Measurements from ENCODE around the gene RAB6B. TPM values are rescaled to one million over a fixed set of nuclear protein-coding genes. Genes with fewer than 3 reads are reported as not detected.

RAB6B gene
- polyA plus RNA-seq, 4 donors = 0.27 to 7.5 (median 0.77) TPM; not detected in 1

DNA sequence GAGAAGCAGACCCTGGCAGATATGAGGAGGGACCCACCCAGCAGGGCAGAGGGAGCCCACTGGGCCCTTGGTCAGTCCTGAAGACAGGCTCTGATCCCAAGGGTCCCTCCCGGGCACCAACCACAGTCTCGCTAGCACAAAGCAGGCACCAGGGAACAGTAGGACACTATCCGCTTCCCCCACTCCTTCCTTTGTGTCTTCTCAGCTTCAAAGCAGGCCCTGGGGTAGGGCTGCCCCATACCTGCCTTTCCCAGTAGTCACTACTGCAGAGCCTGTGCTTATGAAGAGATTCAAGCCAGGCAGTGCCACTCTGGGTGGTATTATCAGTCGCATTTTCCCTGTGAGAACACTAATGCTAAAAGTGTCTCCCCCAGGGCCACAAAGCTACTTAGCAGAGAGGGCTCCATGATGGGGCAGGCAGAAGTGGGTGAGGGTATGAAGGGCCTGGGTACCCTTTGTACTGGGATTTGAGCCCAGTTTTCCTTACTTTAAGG is 57.3 kb downstream of the RAB6B start:
- WGBS, 3 donors = 87 to 90% (median 87%) methylated on average over 4 of the region's 4 CpGs
- no peak for FAIRE-seq
- H3K27me3 ChIP-seq (ENCODE audit: control insufficient read depth in 3 of 3, insufficient read depth in 3 of 3, low read length in 3 of 3) = no peaks in the 10 kb centered on the region

DNA sequence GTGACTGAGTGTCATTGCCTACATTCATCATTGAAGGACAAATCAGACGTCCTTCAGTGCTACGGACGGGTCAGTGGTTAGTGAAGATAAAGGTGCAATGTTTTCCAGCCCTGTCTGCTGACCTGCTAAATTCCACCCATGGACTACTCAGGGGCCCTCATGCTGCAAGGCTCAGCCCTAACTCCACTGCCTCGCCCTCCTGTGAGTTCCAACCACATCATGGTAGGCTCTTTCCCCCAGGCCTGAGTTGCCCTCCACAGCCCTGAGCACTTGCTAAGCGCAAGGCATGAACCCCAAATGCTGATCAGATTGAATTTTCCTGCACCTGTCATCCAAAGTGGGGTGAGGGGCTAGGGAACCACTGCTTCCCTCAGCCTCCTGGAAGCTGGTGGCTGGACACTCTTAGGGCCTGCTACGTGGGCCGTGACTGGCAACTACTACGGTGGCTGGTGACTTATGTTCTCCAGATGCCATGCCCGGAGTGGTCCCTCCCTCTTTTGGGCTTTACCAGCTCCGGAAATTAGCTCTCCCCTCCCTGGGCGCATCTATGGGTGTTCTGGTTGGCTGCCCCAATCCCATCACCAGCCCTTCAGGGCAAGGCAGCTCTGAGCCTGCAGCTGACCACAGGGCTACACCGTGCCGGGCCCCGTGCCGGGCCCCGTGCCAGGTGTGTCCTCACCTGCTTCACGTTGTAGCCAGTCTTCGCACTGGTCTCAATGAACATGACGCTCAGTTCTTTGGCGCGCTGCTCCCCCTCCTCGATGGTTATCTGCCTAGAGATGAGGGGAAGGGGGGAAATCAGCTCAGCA is 58.0 kb downstream of the RAB6B start:
- no peaks in the 10 kb centered on the region for H3K27me3 ChIP-seq (ENCODE audit: control insufficient read depth in 3 of 3, insufficient read depth in 3 of 3, low read length in 3 of 3)

More for the DNA sequence above, 57.3 kb downstream of the RAB6B start:
- Histone ChIP-seq H3K4me3 (ENCODE audit: low read depth in 1 of 3, low read length in 3 of 3) (no peak overlapping the region), H3K27ac (ENCODE audit: low read depth in 1 of 3, low read length in 2 of 3) (no peak overlapping the region), H3K36me3 (ENCODE audit: control insufficient read depth in 3 of 3, insufficient read depth in 2 of 3, low read depth in 1 of 3, low read length in 3 of 3) (no peaks in the 10 kb centered on the region), H3K4me1 (ENCODE audit: control insufficient read depth in 3 of 3, insufficient read depth in 2 of 3, low read depth in 1 of 3, low read length in 2 of 3) (no peaks in the 10 kb centered on the region), H3K9me3 (ENCODE audit: control insufficient read depth in 2 of 2, insufficient read depth in 1 of 2, low read depth in 1 of 2, low read length in 1 of 2) (no peaks in the 10 kb centered on the region)
- DNase-seq = no peak

DNA sequence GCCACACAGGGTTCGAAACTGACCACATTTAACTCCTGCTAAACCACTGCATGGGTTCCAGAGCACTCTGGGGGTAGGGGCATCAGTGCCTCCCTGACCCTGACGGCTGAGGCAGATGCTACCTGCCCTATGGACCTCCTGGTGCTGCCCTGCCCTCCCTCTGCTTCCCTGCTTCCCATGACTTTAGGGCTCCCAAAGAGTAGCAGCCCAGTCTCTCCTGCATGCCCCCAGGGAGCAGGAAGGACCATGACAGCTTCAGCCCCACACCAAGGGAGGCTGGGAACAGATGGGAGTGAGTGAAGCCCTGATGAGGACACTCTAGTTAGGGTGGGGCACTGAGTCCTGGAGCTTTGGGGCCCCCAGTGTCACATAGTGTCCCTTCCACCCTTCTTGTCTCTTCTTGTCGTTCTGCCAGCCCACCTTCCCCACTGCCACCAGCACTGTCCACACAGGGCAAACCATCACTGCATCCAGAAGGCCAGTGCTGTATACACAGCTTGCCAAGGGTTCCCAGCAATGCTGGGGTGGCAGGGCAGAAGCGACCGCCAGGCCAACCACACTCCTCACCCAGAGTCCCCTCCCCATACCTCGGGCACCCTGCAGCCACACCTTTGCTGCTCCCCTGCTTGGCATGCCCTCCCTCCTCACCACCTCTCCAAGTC is 59.1 kb downstream of the RAB6B start:
- FAIRE-seq = no peak
- Histone ChIP-seq H3K27me3 (ENCODE audit: control insufficient read depth in 3 of 3, insufficient read depth in 3 of 3, low read length in 3 of 3) (no peaks in the 10 kb centered on the region), H3K4me3 (ENCODE audit: low read depth in 1 of 3, low read length in 3 of 3) (no peak overlapping the region), H3K36me3 (ENCODE audit: control insufficient read depth in 3 of 3, insufficient read depth in 2 of 3, low read depth in 1 of 3, low read length in 3 of 3) (no peaks in the 10 kb centered on the region), H3K4me1 (ENCODE audit: control insufficient read depth in 3 of 3, insufficient read depth in 2 of 3, low read depth in 1 of 3, low read length in 2 of 3) (no peaks in the 10 kb centered on the region), H3K9me3 (ENCODE audit: control insufficient read depth in 2 of 2, insufficient read depth in 1 of 2, low read depth in 1 of 2, low read length in 1 of 2) (no peaks in the 10 kb centered on the region), H3K27ac (ENCODE audit: low read depth in 1 of 3, low read length in 2 of 3) (no peak overlapping the region)
- DNase-seq = no peak
- 63 to 80% (median 65%) methylated on average over 6 of the region's 6 CpGs for WGBS, 3 donors

More for the DNA sequence above, 58.0 kb downstream of the RAB6B start:
- Histone ChIP-seq H3K27ac (ENCODE audit: low read depth in 1 of 3, low read length in 2 of 3) (no peak overlapping the region), H3K36me3 (ENCODE audit: control insufficient read depth in 3 of 3, insufficient read depth in 2 of 3, low read depth in 1 of 3, low read length in 3 of 3) (no peaks in the 10 kb centered on the region), H3K9me3 (ENCODE audit: control insufficient read depth in 2 of 2, insufficient read depth in 1 of 2, low read depth in 1 of 2, low read length in 1 of 2) (no peaks in the 10 kb centered on the region), H3K4me3 (ENCODE audit: low read depth in 1 of 3, low read length in 3 of 3) (no peak overlapping the region), H3K4me1 (ENCODE audit: control insufficient read depth in 3 of 3, insufficient read depth in 2 of 3, low read depth in 1 of 3, low read length in 2 of 3) (no peaks in the 10 kb centered on the region)
- no peak for FAIRE-seq
- 88 to 92% (median 91%) methylated on average over 22 of the region's 22 CpGs for WGBS, 3 donors
- no peak for DNase-seq

DNA sequence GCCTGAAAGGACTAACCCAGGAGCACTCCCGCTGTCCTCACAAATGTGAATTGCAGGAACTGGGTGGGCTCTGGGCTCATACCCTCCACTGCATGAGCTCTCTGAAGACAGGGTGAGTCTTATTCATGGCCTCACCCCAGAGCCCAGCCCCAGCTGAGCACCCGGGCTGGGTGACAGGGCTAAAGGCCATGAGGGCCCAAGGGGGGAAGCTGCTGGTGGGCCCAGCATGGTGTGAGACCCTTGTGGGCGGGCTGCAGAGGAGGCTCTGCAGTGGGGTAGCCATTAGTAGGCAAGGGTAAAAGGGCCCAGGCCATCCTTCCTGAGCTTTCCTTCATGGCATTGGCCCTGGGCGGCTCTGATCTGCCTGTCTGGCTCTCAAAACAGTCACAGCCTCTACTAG is 59.7 kb downstream of the RAB6B start:
- FAIRE-seq (no peak), DNase-seq (no peak)
- no peaks in the 10 kb centered on the region for H3K27me3 ChIP-seq (ENCODE audit: control insufficient read depth in 3 of 3, insufficient read depth in 3 of 3, low read length in 3 of 3)
- no peak overlapping the region for H3K4me3 ChIP-seq (ENCODE audit: low read depth in 1 of 3, low read length in 3 of 3)
- H3K4me1 ChIP-seq (ENCODE audit: control insufficient read depth in 3 of 3, insufficient read depth in 2 of 3, low read depth in 1 of 3, low read length in 2 of 3) = no peaks in the 10 kb centered on the region
- H3K9me3 ChIP-seq (ENCODE audit: control insufficient read depth in 2 of 2, insufficient read depth in 1 of 2, low read depth in 1 of 2, low read length in 1 of 2) = no peaks in the 10 kb centered on the region
- no peaks in the 10 kb centered on the region for H3K36me3 ChIP-seq (ENCODE audit: control insufficient read depth in 3 of 3, insufficient read depth in 2 of 3, low read depth in 1 of 3, low read length in 3 of 3)
- no peak overlapping the region for H3K27ac ChIP-seq (ENCODE audit: low read depth in 1 of 3, low read length in 2 of 3)
- 75 to 90% (median 77%) methylated on average over 4 of the region's 4 CpGs for WGBS, 3 donors

DNA sequence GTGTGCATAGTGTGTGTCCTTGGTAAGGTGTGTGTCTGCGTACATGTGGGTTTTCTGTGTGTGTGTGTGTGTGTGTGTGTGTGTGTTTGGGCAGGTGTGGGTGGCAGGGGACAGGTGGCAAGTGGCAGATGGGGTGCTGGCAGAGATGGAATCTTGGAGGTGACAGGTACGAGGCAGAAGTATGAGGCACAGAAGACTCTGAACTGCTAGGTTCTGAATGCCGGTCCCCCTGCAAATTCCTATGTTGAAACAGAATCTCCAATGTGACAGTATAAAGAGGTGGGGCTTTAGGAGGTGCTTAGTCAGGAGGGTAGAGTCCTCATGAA is 60.3 kb downstream of the RAB6B start:
- Histone ChIP-seq H3K36me3 (ENCODE audit: control insufficient read depth in 3 of 3, insufficient read depth in 2 of 3, low read depth in 1 of 3, low read length in 3 of 3) (no peaks in the 10 kb centered on the region), H3K4me3 (ENCODE audit: low read depth in 1 of 3, low read length in 3 of 3) (no peak overlapping the region), H3K9me3 (ENCODE audit: control insufficient read depth in 2 of 2, insufficient read depth in 1 of 2, low read depth in 1 of 2, low read length in 1 of 2) (no peaks in the 10 kb centered on the region), H3K27me3 (ENCODE audit: control insufficient read depth in 3 of 3, insufficient read depth in 3 of 3, low read length in 3 of 3) (no peaks in the 10 kb centered on the region), H3K4me1 (ENCODE audit: control insufficient read depth in 3 of 3, insufficient read depth in 2 of 3, low read depth in 1 of 3, low read length in 2 of 3) (no peaks in the 10 kb centered on the region), H3K27ac (ENCODE audit: low read depth in 1 of 3, low read length in 2 of 3) (no peak overlapping the region)
- 77 to 91% (median 80%) methylated on average over 3 of the region's 3 CpGs for WGBS, 3 donors
- DNase-seq (peak in 1 of 2 donors; percentile 6), FAIRE-seq (no peak)

DNA sequence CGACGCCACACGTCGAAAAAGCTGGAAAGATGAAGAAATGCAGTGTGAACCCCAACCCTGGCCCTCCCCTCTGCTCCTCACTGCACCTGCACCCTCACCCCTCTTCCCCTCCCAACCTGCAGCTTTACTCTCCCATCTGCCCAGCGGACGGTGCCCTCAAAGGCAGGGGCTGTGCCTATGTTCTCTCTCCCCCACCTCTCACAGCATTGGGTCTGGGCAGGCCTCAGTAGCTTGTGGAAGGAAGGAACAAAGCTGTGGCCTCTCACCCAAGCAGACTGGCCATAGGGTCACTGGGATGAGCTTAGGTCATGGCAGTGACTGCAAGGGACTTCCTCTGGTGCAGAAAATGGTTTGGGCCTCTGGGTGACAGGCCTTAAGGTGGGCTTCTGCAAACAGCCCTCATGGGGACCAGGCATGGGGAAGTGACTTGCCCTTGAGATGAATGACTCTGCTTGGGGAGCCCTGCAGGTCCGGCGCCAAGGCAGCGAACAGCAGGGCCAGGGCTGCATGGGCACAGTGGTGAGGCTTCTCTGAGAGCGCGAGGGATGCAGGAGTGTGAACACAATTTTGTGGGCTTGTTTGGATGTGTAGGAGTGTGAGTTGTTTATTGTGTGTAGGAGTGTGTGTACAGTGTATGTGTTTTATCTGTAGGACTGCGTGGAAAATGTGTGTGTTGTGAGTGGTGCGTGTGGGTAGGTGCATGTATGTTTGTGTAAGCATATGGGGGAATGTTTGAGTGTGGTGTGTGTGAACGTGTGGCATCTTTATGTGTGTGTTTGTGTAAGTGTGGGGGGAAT is 60.9 kb downstream of the RAB6B start:
- FAIRE-seq = no peak
- 90 to 94% (median 92%) methylated on average over 14 of the region's 14 CpGs for WGBS, 3 donors
- H3K4me3 ChIP-seq (ENCODE audit: low read depth in 1 of 3, low read length in 3 of 3) = no peak overlapping the region

DNA sequence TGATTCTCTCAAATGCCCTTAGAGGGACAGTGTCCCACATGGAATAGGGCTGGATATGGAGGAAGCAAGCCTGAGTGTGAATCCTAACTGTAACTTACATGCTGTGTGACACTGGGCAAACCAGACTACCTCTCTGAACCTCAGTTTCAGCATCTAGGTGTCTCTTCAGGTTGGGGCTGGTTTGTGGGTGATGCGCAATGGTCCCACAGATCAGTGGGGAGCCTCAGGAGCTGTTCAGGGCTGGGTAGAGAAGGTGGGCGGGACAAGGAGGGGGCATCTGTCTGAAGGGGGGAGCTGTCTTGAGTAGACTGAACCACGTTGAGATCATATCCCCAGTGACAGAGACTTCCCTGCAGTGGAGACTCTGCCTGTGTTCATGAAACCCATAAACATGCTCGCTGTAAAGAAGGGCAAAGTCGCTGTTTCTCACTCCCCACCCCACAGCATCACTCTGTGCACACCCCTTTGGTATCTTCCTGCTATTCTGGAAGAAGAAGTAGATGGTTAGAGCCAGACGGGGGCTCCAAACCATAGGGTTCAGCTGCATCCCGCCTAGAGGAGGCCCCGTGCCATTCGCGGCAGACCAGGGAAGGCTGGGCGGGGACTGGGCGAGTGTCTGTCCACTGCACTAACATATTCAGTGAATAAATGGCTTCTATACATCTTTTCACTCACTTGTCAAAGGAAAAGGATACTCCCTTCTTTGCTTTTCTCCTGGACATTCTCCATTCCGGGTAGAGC is 61.6 kb downstream of the RAB6B start:
- H3K27me3 ChIP-seq (ENCODE audit: control insufficient read depth in 3 of 3, insufficient read depth in 3 of 3, low read length in 3 of 3) = peaks cover 0 to 2% (median 0%) of the 10 kb centered on the region in 3 donors
- no peak overlapping the region for H3K4me3 ChIP-seq (ENCODE audit: low read depth in 1 of 3, low read length in 3 of 3)
- H3K4me1 ChIP-seq (ENCODE audit: control insufficient read depth in 3 of 3, insufficient read depth in 2 of 3, low read depth in 1 of 3, low read length in 2 of 3) = no peaks in the 10 kb centered on the region
- no peak for FAIRE-seq
- DNase-seq = no peak
- WGBS, 3 donors = 74 to 84% (median 80%) methylated on average over 13 of the region's 13 CpGs
- H3K27ac ChIP-seq (ENCODE audit: low read depth in 1 of 3, low read length in 2 of 3) = no peak overlapping the region
- H3K9me3 ChIP-seq (ENCODE audit: control insufficient read depth in 2 of 2, insufficient read depth in 1 of 2, low read depth in 1 of 2, low read length in 1 of 2) = no peaks in the 10 kb centered on the region
- H3K36me3 ChIP-seq (ENCODE audit: control insufficient read depth in 3 of 3, insufficient read depth in 2 of 3, low read depth in 1 of 3, low read length in 3 of 3) = no peaks in the 10 kb centered on the region

More for the DNA sequence above, 60.9 kb downstream of the RAB6B start:
- no peaks in the 10 kb centered on the region for H3K36me3 ChIP-seq (ENCODE audit: control insufficient read depth in 3 of 3, insufficient read depth in 2 of 3, low read depth in 1 of 3, low read length in 3 of 3)
- H3K27ac ChIP-seq (ENCODE audit: low read depth in 1 of 3, low read length in 2 of 3) = no peak overlapping the region
- H3K27me3 ChIP-seq (ENCODE audit: control insufficient read depth in 3 of 3, insufficient read depth in 3 of 3, low read length in 3 of 3) = no peaks in the 10 kb centered on the region
- H3K9me3 ChIP-seq (ENCODE audit: control insufficient read depth in 2 of 2, insufficient read depth in 1 of 2, low read depth in 1 of 2, low read length in 1 of 2) = no peaks in the 10 kb centered on the region
- H3K4me1 ChIP-seq (ENCODE audit: control insufficient read depth in 3 of 3, insufficient read depth in 2 of 3, low read depth in 1 of 3, low read length in 2 of 3) = no peaks in the 10 kb centered on the region
- no peak for DNase-seq

DNA sequence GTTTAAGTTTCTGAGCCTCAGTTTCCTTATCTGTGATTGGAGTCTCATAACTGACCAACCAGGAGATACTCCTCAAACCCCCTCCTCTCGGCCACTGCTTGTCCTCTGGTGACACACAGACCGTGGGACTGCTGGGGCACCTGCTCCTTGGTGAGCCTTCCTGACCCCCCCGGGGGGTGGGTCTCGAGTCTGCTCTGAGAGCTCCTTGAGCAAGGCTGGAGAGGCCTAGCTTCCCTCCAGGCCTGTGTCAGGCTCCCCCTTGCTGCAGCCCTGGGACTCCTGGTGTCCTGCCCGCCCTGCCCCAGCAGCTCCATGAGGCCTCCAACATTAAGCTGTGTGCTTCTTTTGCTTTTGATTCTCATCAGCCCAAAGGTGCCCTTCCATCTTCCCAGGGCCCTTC is 62.4 kb downstream of the RAB6B start:
- WGBS, 3 donors = 88 to 90% (median 88%) methylated on average over 4 to 5 of the region's 5 CpGs
- Histone ChIP-seq H3K4me3 (ENCODE audit: low read depth in 1 of 3, low read length in 3 of 3) (no peak overlapping the region), H3K27me3 (ENCODE audit: control insufficient read depth in 3 of 3, insufficient read depth in 3 of 3, low read length in 3 of 3) (peaks cover 0 to 3% (median 0%) of the 10 kb centered on the region in 3 donors), H3K27ac (ENCODE audit: low read depth in 1 of 3, low read length in 2 of 3) (no peak overlapping the region), H3K36me3 (ENCODE audit: control insufficient read depth in 3 of 3, insufficient read depth in 2 of 3, low read depth in 1 of 3, low read length in 3 of 3) (no peaks in the 10 kb centered on the region), H3K4me1 (ENCODE audit: control insufficient read depth in 3 of 3, insufficient read depth in 2 of 3, low read depth in 1 of 3, low read length in 2 of 3) (no peaks in the 10 kb centered on the region), H3K9me3 (ENCODE audit: control insufficient read depth in 2 of 2, insufficient read depth in 1 of 2, low read depth in 1 of 2, low read length in 1 of 2) (no peaks in the 10 kb centered on the region)
- DNase-seq (no peak), FAIRE-seq (no peak)

Data from small intestine (tissue), 7 donors.